NCI-H510A (cell line): Measurements from ENCODE around the gene THRB.
A peak's percentile ranks its signal among the peaks of the same experiment; 100 is the strongest.

ENCODE experiments used
- DNase-seq: peaks from one replicate; lab custom pipeline; 2025; lab: John Stamatoyannopoulos, UW

Gene THRB

GRCh38 chr3:24142127-24142526 is 352.5 kb downstream of the THRB start:
- no peak for DNase-seq

GRCh38 chr3:24141548-24141947 is 353.1 kb downstream of the THRB start:
- DNase-seq = no peak

- no peak for DNase-seq
Observed at GRCh38 chr3:24139463-24140412, 354.9 kb downstream of the THRB start.

- DNase-seq = no peak
Observed at GRCh38 chr3:24138876-24139256, 355.8 kb downstream of the THRB start.

- peak; percentile 42 for DNase-seq
Observed at GRCh38 chr3:24137958-24138875, 356.4 kb downstream of the THRB start.

- DNase-seq = no peak
Observed at GRCh38 chr3:24137334-24137733, 357.3 kb downstream of the THRB start.

GRCh38 chr3:24136624-24137310 is 357.9 kb downstream of the THRB start:
- no peak for DNase-seq

- DNase-seq = no peak
Observed at GRCh38 chr3:24135280-24135679, 359.4 kb downstream of the THRB start.

- DNase-seq = no peak
Observed at GRCh38 chr3:24133942-24134341, 360.7 kb downstream of the THRB start.

- no peak for DNase-seq
Observed at GRCh38 chr3:24133436-24133835, 361.2 kb downstream of the THRB start.

- DNase-seq = no peak
Observed at GRCh38 chr3:24129549-24129948, 365.1 kb downstream of the THRB start.

- DNase-seq = no peak
Observed at GRCh38 chr3:24128199-24129005, 366.2 kb downstream of the THRB start.

GRCh38 chr3:24123596-24123995 is 371.1 kb downstream of the THRB start:
- DNase-seq = no peak

- DNase-seq = no peak
Observed at GRCh38 chr3:24120434-24120833, 374.2 kb downstream of the THRB start.

GRCh38 chr3:24119321-24119751 is 375.3 kb downstream of the THRB start:
- DNase-seq = no peak

- no peak for DNase-seq
Observed at GRCh38 chr3:24117508-24117907, 377.1 kb downstream of the THRB start.

GRCh38 chr3:24111711-24112110 is 382.9 kb downstream of the THRB start:
- no peak for DNase-seq

GRCh38 chr3:24110051-24110450 is 384.6 kb downstream of the THRB start:
- DNase-seq = no peak

GRCh38 chr3:24101676-24102168 is 392.9 kb downstream of the THRB start:
- no peak for DNase-seq

- no peak for DNase-seq
Observed at GRCh38 chr3:24100696-24101402, 393.8 kb downstream of the THRB start.
